ENCODE results near the gene PCDHGB2.

The PCDHGB2 gene

GRCh38 chr5:141349917-141350619 is 9.7 kb upstream of the PCDHGB2 start, which contains the start of gene PCDHGB1:
TSS of gene PCDHGB1 (plus strand) at chr5:141350099. CDS start at chr5:141350261, 162 bp downstream.
- Histone ChIP-seq H3K9me3 (ENCODE audit: control insufficient read depth, low read length) (peaks cover 6% of the 10 kb centered on the region), H3K4me3 (ENCODE audit: insufficient read depth, low read depth, low read length) (no peak within 1 kb of the TSS), H3K27me3 (ENCODE audit: control insufficient read depth, insufficient read depth, low read length, poor library complexity, severe bottlenecking) (no peaks in the 10 kb centered on the region), H3K36me3 (ENCODE audit: control insufficient read depth, insufficient read depth, low read length) (no peaks in the 10 kb centered on the region), H3K4me1 (ENCODE audit: control insufficient read depth, insufficient read depth, low read length) (no peaks in the 10 kb centered on the region), H3K27ac (ENCODE audit: insufficient read depth, low read depth, low read length, poor library complexity, severe bottlenecking) (no peak within 1 kb of the TSS)
- 81 to 83% methylated on average over 29 of the region's 29 CpGs for WGBS, 2 experiments

GRCh38 chr5:141351591-141351990 is 8.2 kb upstream of the PCDHGB2 start:
- H3K4me1 ChIP-seq (ENCODE audit: control insufficient read depth, insufficient read depth, low read length) = no peaks in the 10 kb centered on the region
- 95 to 96% methylated on average over 28 to 30 of the region's 36 CpGs for WGBS, 2 experiments

GRCh38 chr5:141354900-141355469 is 4.8 kb upstream of the PCDHGB2 start, which contains the start of gene PCDHGA4:
TSS of gene PCDHGA4 (plus strand) at chr5:141355021. CDS start at chr5:141355108, 87 bp downstream.
- H3K9me3 ChIP-seq (ENCODE audit: control insufficient read depth, low read length) = peaks cover 2% of the 10 kb centered on the region
- no peak within 1 kb of the TSS for H3K4me3 ChIP-seq (ENCODE audit: insufficient read depth, low read depth, low read length)
- no peaks in the 10 kb centered on the region for H3K27me3 ChIP-seq (ENCODE audit: control insufficient read depth, insufficient read depth, low read length, poor library complexity, severe bottlenecking)
- no peaks in the 10 kb centered on the region for H3K36me3 ChIP-seq (ENCODE audit: control insufficient read depth, insufficient read depth, low read length)
- H3K27ac ChIP-seq (ENCODE audit: insufficient read depth, low read depth, low read length, poor library complexity, severe bottlenecking) = no peak within 1 kb of the TSS
- 94% methylated on average over 29 of the region's 29 CpGs for WGBS, 2 experiments
- no peaks in the 10 kb centered on the region for H3K4me1 ChIP-seq (ENCODE audit: control insufficient read depth, insufficient read depth, low read length)

More at GRCh38 chr5:141351591-141351990, 8.2 kb upstream of the PCDHGB2 start:
- Histone ChIP-seq H3K27me3 (ENCODE audit: control insufficient read depth, insufficient read depth, low read length, poor library complexity, severe bottlenecking) (no peaks in the 10 kb centered on the region), H3K4me3 (ENCODE audit: insufficient read depth, low read depth, low read length) (no peak overlapping the region), H3K9me3 (ENCODE audit: control insufficient read depth, low read length) (peaks cover 2% of the 10 kb centered on the region), H3K27ac (ENCODE audit: insufficient read depth, low read depth, low read length, poor library complexity, severe bottlenecking) (no peak overlapping the region), H3K36me3 (ENCODE audit: control insufficient read depth, insufficient read depth, low read length) (no peaks in the 10 kb centered on the region)

DNA sequence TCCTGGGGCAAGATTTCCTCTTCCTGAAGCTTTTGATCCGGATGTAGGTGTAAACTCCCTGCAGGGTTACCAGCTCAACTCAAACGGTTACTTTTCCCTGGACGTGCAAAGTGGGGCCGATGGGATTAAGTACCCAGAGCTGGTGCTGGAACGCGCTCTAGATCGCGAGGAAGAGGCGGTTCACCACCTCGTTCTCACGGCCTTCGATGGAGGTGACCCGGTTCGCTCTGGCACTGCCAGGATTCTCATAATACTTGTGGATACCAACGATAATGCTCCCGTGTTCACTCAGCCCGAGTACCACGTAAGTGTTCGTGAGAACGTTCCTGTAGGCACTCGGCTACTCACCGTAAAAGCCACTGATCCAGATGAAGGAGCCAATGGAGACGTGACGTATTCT is 4.2 kb upstream of the PCDHGB2 start:
- H3K27me3 ChIP-seq (ENCODE audit: control insufficient read depth, insufficient read depth, low read length, poor library complexity, severe bottlenecking) = no peaks in the 10 kb centered on the region
- 96 to 97% methylated on average over 24 of the region's 24 CpGs for WGBS, 2 experiments
- no peak overlapping the region for H3K4me3 ChIP-seq (ENCODE audit: insufficient read depth, low read depth, low read length)
- H3K9me3 ChIP-seq (ENCODE audit: control insufficient read depth, low read length) = peaks cover 5% of the 10 kb centered on the region
- H3K27ac ChIP-seq (ENCODE audit: insufficient read depth, low read depth, low read length, poor library complexity, severe bottlenecking) = no peak overlapping the region
- H3K4me1 ChIP-seq (ENCODE audit: control insufficient read depth, insufficient read depth, low read length) = no peaks in the 10 kb centered on the region
- no peaks in the 10 kb centered on the region for H3K36me3 ChIP-seq (ENCODE audit: control insufficient read depth, insufficient read depth, low read length)

- Histone ChIP-seq H3K9me3 (ENCODE audit: control insufficient read depth, low read length) (peaks cover 5% of the 10 kb centered on the region), H3K27ac (ENCODE audit: insufficient read depth, low read depth, low read length, poor library complexity, severe bottlenecking) (no peak overlapping the region), H3K4me1 (ENCODE audit: control insufficient read depth, insufficient read depth, low read length) (no peaks in the 10 kb centered on the region), H3K36me3 (ENCODE audit: control insufficient read depth, insufficient read depth, low read length) (no peaks in the 10 kb centered on the region), H3K27me3 (ENCODE audit: control insufficient read depth, insufficient read depth, low read length, poor library complexity, severe bottlenecking) (no peaks in the 10 kb centered on the region), H3K4me3 (ENCODE audit: insufficient read depth, low read depth, low read length) (no peak overlapping the region)
- WGBS, 2 experiments = 90% methylated on average over 5 of the region's 5 CpGs
These were observed 3.7 kb upstream of the PCDHGB2 start for GRCh38 chr5:141356133-141356532.

DNA sequence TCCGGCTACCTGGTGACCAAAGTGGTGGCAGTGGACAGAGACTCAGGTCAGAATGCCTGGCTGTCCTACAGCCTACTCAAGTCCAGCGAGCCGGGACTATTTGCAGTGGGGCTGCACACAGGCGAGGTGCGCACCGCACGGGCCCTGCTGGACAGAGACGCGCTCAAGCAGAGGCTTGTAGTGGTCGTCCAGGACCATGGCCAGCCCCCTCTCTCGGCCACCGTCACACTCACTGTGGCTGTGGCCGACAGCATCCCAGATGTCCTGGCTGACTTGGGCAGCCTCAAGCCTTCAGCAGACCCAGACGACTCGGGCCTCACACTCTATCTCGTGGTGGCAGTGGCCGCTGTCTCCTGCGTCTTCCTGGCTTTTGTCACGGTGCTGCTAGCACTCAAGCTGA is 2.8 kb upstream of the PCDHGB2 start:
- Histone ChIP-seq H3K9me3 (ENCODE audit: control insufficient read depth, low read length) (peaks cover 5% of the 10 kb centered on the region), H3K4me3 (ENCODE audit: insufficient read depth, low read depth, low read length) (no peak overlapping the region), H3K27ac (ENCODE audit: insufficient read depth, low read depth, low read length, poor library complexity, severe bottlenecking) (no peak overlapping the region)

GRCh38 chr5:141360685-141361084 is 891 bp downstream of the PCDHGB2 start:
- Histone ChIP-seq H3K27me3 (ENCODE audit: control insufficient read depth, insufficient read depth, low read length, poor library complexity, severe bottlenecking) (no peaks in the 10 kb centered on the region), H3K27ac (ENCODE audit: insufficient read depth, low read depth, low read length, poor library complexity, severe bottlenecking) (no peak overlapping the region), H3K4me3 (ENCODE audit: insufficient read depth, low read depth, low read length) (no peak overlapping the region), H3K9me3 (ENCODE audit: control insufficient read depth, low read length) (peaks cover 4% of the 10 kb centered on the region), H3K36me3 (ENCODE audit: control insufficient read depth, insufficient read depth, low read length) (peaks cover 4% of the 10 kb centered on the region), H3K4me1 (ENCODE audit: control insufficient read depth, insufficient read depth, low read length) (no peaks in the 10 kb centered on the region)
- whole genome bisulfite sequencing, 2 experiments = 93 to 95% methylated on average over 15 of the region's 15 CpGs

More for the DNA sequence above, 2.8 kb upstream of the PCDHGB2 start:
- H3K27me3 ChIP-seq (ENCODE audit: control insufficient read depth, insufficient read depth, low read length, poor library complexity, severe bottlenecking) = no peaks in the 10 kb centered on the region
- 95% methylated on average over 19 of the region's 19 CpGs for WGBS, 2 experiments
- no peaks in the 10 kb centered on the region for H3K4me1 ChIP-seq (ENCODE audit: control insufficient read depth, insufficient read depth, low read length)
- H3K36me3 ChIP-seq (ENCODE audit: control insufficient read depth, insufficient read depth, low read length) = no peaks in the 10 kb centered on the region

DNA sequence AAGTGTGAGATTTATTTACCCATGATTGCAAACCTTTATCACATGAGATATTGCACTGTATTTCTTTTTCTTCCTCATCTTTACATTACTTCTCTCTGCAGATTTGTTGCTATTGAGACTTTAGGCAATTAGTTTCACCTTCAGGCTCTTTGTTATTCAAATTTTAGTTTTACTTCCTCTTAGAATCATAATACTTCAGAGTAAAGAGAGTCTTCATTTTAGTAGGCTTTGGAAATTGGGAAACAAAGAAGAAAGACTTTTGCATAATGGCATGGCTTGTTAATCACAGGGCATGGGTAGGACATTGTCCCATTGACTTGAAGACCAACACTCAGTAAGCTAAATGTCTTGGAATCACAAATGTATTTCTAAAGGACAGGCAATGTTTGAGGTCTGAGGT is 2.9 kb downstream of the PCDHGB2 start:
- H3K27me3 ChIP-seq (ENCODE audit: control insufficient read depth, insufficient read depth, low read length, poor library complexity, severe bottlenecking) = no peaks in the 10 kb centered on the region
- no peak overlapping the region for H3K4me3 ChIP-seq (ENCODE audit: insufficient read depth, low read depth, low read length)
- H3K4me1 ChIP-seq (ENCODE audit: control insufficient read depth, insufficient read depth, low read length) = no peaks in the 10 kb centered on the region
- peaks cover 4% of the 10 kb centered on the region for H3K36me3 ChIP-seq (ENCODE audit: control insufficient read depth, insufficient read depth, low read length)
- peaks cover 4% of the 10 kb centered on the region for H3K9me3 ChIP-seq (ENCODE audit: control insufficient read depth, low read length)
- no peak overlapping the region for H3K27ac ChIP-seq (ENCODE audit: insufficient read depth, low read depth, low read length, poor library complexity, severe bottlenecking)

DNA sequence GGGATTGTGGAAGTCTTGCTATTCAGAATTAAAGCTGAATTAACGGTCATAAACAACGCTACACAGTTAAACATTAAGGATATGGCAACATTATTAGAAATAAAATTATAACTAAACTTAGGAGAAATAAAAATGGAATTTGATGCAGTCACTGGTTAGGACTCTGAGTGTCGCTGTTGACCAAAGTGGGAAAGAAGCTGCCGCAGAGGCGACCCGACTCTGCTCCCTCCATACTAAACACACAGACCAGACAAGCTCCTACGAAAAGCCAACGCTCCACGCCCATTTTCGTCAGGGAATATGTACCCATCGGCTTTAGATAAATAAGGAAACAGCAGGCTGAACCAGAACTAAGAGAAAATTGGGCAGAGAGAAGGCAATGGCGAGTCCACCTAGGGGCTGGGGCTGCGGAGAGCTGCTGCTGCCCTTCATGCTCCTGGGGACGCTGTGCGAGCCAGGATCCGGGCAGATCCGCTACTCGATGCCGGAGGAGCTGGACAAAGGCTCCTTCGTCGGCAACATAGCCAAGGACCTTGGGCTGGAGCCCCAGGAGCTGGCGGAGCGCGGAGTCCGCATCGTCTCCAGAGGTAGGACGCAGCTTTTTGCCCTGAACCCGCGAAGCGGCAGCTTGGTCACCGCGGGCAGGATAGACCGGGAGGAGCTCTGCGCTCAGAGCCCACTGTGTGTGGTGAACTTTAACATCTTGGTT is 4.3 kb downstream of the PCDHGB2 start, which contains the start of gene PCDHGA5:
TSS of gene PCDHGA5 (plus strand) at position 211 of the 709 bp plus-strand sequence. CDS start at position 380, 169 bp downstream.
- no peak within 1 kb of the TSS for H3K27ac ChIP-seq (ENCODE audit: insufficient read depth, low read depth, low read length, poor library complexity, severe bottlenecking)
- H3K9me3 ChIP-seq (ENCODE audit: control insufficient read depth, low read length) = peaks cover 4% of the 10 kb centered on the region
- no peak within 1 kb of the TSS for H3K4me3 ChIP-seq (ENCODE audit: insufficient read depth, low read depth, low read length)
- no peaks in the 10 kb centered on the region for H3K4me1 ChIP-seq (ENCODE audit: control insufficient read depth, insufficient read depth, low read length)
- no peaks in the 10 kb centered on the region for H3K27me3 ChIP-seq (ENCODE audit: control insufficient read depth, insufficient read depth, low read length, poor library complexity, severe bottlenecking)
- peaks cover 4% of the 10 kb centered on the region for H3K36me3 ChIP-seq (ENCODE audit: control insufficient read depth, insufficient read depth, low read length)
- 96% methylated on average over 32 to 34 of the region's 34 CpGs for WGBS, 2 experiments

Measured in ectodermal cell (in vitro differentiated cells).